ENCODE data around the gene EFHC1. TPM values are rescaled to one million over a fixed set of nuclear protein-coding genes. Genes with fewer than 3 reads are reported as not detected.
A peak's percentile ranks its signal among the peaks of the same experiment; 100 is the strongest.

The EFHC1 gene
- total and polyA plus RNA-seq, 2 of the 13 experiments (the other 11 are each of a cell fraction or from before 2014, with no cell fraction given) = 23.4 to 29.5 TPM

- TF ChIP-seq PRMT3 (CRISPR knock-in tag; IDR thresholded peaks at IDR 0.05; ENCODE audit: borderline replicate concordance, low read depth) (peak; percentile 71; the same call in 1 of the 2 replicates), ZNF644 (CRISPR knock-in tag; IDR thresholded peaks at IDR 0.05; ENCODE audit: low read depth) (peak; percentile 96), ETS1 (CRISPR knock-in tag; IDR thresholded peaks at IDR 0.05) (no peak), RXRA (CRISPR knock-in tag; IDR thresholded peaks at IDR 0.05) (peak; percentile 67; the same call in 1 of the 2 replicates), PBX3 (CRISPR knock-in tag; IDR thresholded peaks at IDR 0.05; ENCODE audit: borderline replicate concordance) (no peak), PITX1 (CRISPR knock-in tag; IDR thresholded peaks at IDR 0.05) (no peak; the same call in 1 of the 2 replicates), ZNF629 (CRISPR knock-in tag; conservative IDR thresholded peaks at IDR 0.05) (peak; percentile 37; the same call in 1 of the 2 replicates), ZNF326 (CRISPR knock-in tag; IDR thresholded peaks at IDR 0.05; ENCODE audit: borderline replicate concordance) (no peak), ZFP82 (CRISPR knock-in tag; IDR thresholded peaks at IDR 0.05; ENCODE audit: borderline replicate concordance) (no peak; the same call in 1 of the 2 replicates), ZNF263 (CRISPR knock-in tag; IDR thresholded peaks at IDR 0.05) (no peak; the same call in 1 of the 2 replicates), TBX3 (IDR thresholded peaks at IDR 0.05; ENCODE audit: borderline replicate concordance) (no peak), ARID3A (IDR thresholded peaks at IDR 0.05; ENCODE audit: low read depth, low read length) (no peak), ATAD3A (CRISPR knock-in tag; IDR thresholded peaks at IDR 0.05) (no peak), ZNF503 (CRISPR knock-in tag; IDR thresholded peaks at IDR 0.05) (no peak), ZNF781 (CRISPR knock-in tag; IDR thresholded peaks at IDR 0.05; ENCODE audit: borderline replicate concordance, not compliant biosample characterization) (no peak), ZFP41 (CRISPR knock-in tag; IDR thresholded peaks at IDR 0.05; ENCODE audit: borderline replicate concordance) (no peak), REL (CRISPR knock-in tag; conservative IDR thresholded peaks at IDR 0.05) (no peak), ZBTB43 (CRISPR knock-in tag; conservative IDR thresholded peaks at IDR 0.05) (0 out of 2 replicates have a peak, but pooled peaks have one; percentile 24), SPEN (CRISPR knock-in tag; IDR thresholded peaks at IDR 0.05; ENCODE audit: low read depth) (peak; percentile 46; the same call in 1 of the 2 replicates), IKZF5 (CRISPR knock-in tag; IDR thresholded peaks at IDR 0.05) (peak; percentile 73)
Observed at GRCh38 chr6:52517502-52518278, 97.5 kb downstream of the EFHC1 start (continued).
